Measurements from ENCODE around the gene EZH1. TPM values are rescaled to one million over a fixed set of nuclear protein-coding genes. Genes with fewer than 3 reads are reported as not detected.
A peak's percentile ranks its signal among the peaks of the same experiment; 100 is the strongest.

Gene EZH1
- total RNA-seq, 1 experiment from 2014 or later: 45.5 TPM

- Mint-ChIP-seq H3K9me3 (ENCODE audit: low read depth, unreplicated experiment) (no peaks in the 10 kb centered on the region), H3K27me3 (ENCODE audit: unreplicated experiment) (peaks cover 35% of the 10 kb centered on the region), H3K27ac (ENCODE audit: unreplicated experiment) (no peak overlapping the region), H3K4me1 (ENCODE audit: low read depth, unreplicated experiment) (peaks cover 44% of the 10 kb centered on the region), H3K36me3 (ENCODE audit: insufficient read depth, unreplicated experiment) (peaks cover 36% of the 10 kb centered on the region), H3K4me3 (ENCODE audit: low read depth, unreplicated experiment) (peak overlapping the region; percentile 71)
- no peak for TF ChIP-seq CTCF (IDR thresholded peaks at IDR 0.05; ENCODE audit: unreplicated experiment)
- CTCF ChIA-PET: interaction anchor here (0.6 to 2.0 kb wide), 9 partner anchors 8 to 1390 kb away, joined by 3 to 19 read pairs (median 4); partner anchors contain the start of genes PSMC3IP, RETREG3 and TUBG1
- no TSS peak for BruUV-seq (replicated peaks)
- peak; percentile 54 for DNase-seq
- intact Hi-C loops (cut with micrococcal nuclease; ENCODE audit: unreplicated experiment): no loop called here
These were observed 62.0 kb downstream of the EZH1 start for GRCh38 chr17:42682722-42683403.

- TF ChIP-seq CTCF (IDR thresholded peaks at IDR 0.05; ENCODE audit: unreplicated experiment): no peak
- H3K27me3 Mint-ChIP-seq (ENCODE audit: unreplicated experiment): peaks cover 35% of the 10 kb centered on the region
- DNase-seq: peak; percentile 64
- peaks cover 44% of the 10 kb centered on the region for H3K36me3 Mint-ChIP-seq (ENCODE audit: insufficient read depth, unreplicated experiment)
- no peak within 1 kb of the TSS for H3K27ac Mint-ChIP-seq (ENCODE audit: unreplicated experiment)
- no TSS peak for BruUV-seq (replicated peaks)
- CTCF ChIA-PET: interaction anchor here (1.0 to 2.0 kb wide), 5 partner anchors 16 to 104 kb away, joined by 4 to 19 read pairs (median 5); partner anchors contain the start of genes PSMC3IP, RETREG3 and TUBG1
- intact Hi-C loops (cut with micrococcal nuclease; ENCODE audit: unreplicated experiment): no loop called here
- H3K4me1 Mint-ChIP-seq (ENCODE audit: low read depth, unreplicated experiment): peaks cover 50% of the 10 kb centered on the region
- peak within 1 kb of the TSS; percentile 71 for H3K4me3 Mint-ChIP-seq (ENCODE audit: low read depth, unreplicated experiment)
- H3K9me3 Mint-ChIP-seq (ENCODE audit: low read depth, unreplicated experiment): no peaks in the 10 kb centered on the region
These were observed 62.7 kb downstream of the EZH1 start, which contains the start of gene CNTNAP1 for GRCh38 chr17:42681976-42682721. Gene CNTNAP1 (plus strand): TSS chr17:42682531. CDS start chr17:42682830, 299 bp downstream.

- peaks cover 35% of the 10 kb centered on the region for H3K27me3 Mint-ChIP-seq (ENCODE audit: unreplicated experiment)
- H3K9me3 Mint-ChIP-seq (ENCODE audit: low read depth, unreplicated experiment): no peaks in the 10 kb centered on the region
- CTCF ChIA-PET: interaction anchor here (0.6 to 6.3 kb wide), 5 partner anchors 56 to 102 kb away, joined by 3 to 66 read pairs (median 16); partner anchors contain the start of genes PSMC3IP, RETREG3 and TUBG1
- H3K36me3 Mint-ChIP-seq (ENCODE audit: insufficient read depth, unreplicated experiment): peaks cover 61% of the 10 kb centered on the region
- peaks cover 52% of the 10 kb centered on the region for H3K4me1 Mint-ChIP-seq (ENCODE audit: low read depth, unreplicated experiment)
- H3K4me3 Mint-ChIP-seq (ENCODE audit: low read depth, unreplicated experiment): peak overlapping the region; percentile 93
- intact Hi-C loops (cut with micrococcal nuclease; ENCODE audit: unreplicated experiment): no loop called here
- no TSS peak for BruUV-seq (replicated peaks)
- TF ChIP-seq CTCF (IDR thresholded peaks at IDR 0.05; ENCODE audit: unreplicated experiment): no peak
- DNase-seq: no peak
- peak overlapping the region; percentile 73 for H3K27ac Mint-ChIP-seq (ENCODE audit: unreplicated experiment)
These were observed 64.5 kb downstream of the EZH1 start for GRCh38 chr17:42680331-42680808.
